HG02884 (cell line): ENCODE results near the gene XDH.

ENCODE experiments used
- ATAC-seq: cut with Tn5 transposase; IDR thresholded peaks from one replicate; pipeline ENCODE4 v1.9.1; 2021; ENCODE audit warnings: mild to moderate bottlenecking, moderate library complexity; ENCODE audit not compliant: unreplicated experiment

XDH gene

DNA sequence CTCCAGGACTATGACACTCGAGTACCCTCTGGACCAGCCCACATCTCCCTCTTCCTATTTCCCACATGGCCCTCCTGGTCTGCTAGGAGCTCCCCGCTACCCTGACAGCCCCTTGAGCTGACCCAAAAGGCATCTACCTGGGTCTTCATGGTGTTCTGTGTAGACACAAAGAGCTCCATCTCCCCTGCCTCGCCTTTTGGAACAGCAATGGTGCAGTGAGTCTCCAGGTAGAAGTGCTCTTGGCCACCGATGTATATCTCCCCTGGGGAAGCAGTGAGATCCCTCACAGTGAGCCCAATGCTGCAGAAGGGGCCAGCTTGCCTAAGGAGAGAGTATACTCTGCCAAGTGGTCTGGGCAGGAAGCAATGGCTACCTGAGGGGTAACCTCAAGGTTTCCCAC, 47.8 kb downstream of the XDH start:
- no peak for ATAC-seq

DNA sequence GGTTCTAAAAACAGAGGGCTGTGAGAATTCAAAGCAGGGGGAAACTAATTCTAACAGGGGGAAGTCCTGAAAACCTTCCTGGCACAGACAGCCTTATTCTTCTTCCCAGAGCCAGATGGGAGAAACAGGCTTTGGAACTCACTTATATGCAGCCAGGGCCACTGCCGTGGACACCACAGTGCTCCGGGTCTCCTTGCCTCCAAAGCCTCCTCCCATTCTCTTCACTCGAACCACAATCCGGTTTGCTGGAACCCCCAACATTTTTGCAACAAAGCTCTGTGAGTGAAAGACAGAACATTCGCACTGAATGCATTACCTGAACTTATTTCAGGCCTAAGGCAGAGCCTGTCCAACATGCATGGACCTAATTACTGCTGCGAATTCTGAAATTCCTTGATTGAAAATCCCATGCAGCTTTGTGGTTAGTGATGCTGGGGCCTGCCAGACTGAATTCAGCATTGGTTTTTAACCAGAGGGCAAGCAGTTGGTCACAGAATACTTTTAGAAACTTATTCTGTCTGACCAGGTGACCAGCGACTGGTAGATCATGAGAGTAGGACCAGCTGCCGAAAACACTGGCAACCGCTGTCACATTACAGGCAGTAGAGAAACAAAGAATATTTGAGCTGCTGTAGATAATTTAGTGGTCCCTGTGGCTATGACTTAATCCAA, 48.6 kb downstream of the XDH start:
- no peak for ATAC-seq

DNA sequence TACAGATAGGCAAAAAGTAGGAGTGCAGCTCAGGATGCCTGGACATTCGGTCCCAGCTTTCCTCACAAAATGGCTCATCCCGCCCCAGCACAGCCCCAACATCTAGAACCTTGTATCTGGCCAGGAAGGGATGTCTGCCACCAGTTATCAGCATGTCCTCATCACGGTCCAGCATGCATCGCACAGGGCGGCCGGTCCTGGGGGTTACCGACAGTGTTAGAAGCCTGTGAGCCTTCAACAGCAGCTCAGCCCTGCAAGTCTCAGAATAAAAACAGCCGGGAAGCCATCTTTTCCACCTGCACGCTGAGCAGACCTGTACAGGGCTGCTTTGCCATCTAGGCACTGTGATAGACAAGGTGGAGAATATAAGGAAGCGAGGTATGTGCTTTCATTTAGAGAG, 49.2 kb downstream of the XDH start:
- ATAC-seq: no peak

DNA sequence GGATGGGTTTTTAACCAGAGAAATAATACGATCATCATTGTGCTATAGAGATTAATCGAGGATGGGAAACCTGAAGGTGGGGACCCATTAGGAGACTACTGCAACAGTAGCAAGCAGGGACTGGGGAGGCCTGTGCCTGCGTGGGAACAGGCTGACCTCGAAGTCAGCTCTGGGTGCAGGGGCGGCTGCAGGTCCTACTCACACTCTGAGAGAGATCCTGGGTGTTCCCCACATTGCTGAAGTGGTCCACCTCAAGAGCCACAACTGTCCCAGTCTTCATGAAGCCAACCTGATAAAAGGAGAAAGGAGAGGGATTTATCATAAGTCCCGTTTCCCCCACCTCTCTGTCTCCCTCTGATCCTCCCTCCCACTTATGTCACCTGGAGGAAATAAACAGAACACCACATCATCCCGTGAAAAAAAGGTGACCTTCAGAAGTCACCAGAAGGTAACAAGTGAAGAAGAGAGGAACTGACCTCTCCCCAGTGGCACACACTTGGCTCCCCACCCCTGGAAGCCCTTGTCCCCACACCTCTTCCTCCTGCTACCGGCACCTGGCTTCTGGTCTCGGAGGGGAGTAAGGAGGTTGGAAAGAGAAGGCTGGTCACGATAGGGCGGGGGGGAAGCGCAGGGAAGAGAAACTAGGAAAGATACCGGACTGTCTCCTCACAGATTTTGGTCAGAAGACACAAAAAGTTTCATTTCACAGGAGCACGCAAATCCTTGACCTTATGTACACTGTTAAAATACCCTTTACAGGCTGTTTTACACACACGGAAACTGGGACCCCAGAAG, 50.4 kb downstream of the XDH start:
- ATAC-seq: no peak

DNA sequence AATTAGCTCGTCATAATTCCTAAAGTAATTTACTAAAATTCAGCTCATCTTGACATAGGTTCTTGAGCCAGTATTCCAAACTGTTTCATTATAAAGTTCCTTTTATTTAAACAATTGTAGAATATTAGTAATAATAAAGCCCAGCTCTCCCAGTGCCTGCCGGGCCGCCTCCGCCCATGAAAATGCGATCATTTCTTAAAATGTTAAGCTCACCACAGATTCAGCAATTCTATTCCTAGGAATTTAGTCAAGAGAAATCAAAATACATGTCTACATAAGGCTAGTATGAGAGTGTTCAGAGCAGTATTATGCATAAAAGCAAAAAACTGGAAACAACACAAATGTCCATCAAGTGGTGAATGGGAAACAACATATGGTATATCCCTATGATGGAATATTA, 52.0 kb downstream of the XDH start:
- ATAC-seq: no peak

DNA sequence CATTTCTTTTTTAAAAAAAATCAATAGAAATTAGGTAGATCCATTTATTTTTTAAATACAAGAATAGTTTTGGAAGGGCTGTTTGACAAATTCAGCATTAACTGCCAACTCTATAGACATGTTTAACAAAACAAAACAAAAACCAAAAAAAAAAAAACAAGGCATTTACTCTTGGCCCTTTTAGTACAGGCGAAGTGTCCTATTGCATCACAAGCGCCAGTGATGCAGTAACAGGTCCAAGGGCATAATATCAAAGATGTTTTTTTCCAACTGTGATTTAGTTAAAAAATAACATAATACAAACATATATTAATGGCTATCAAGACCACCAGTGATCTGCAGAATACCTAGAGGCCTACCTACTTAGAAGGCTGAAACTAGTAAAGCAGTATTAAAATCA, 55.3 kb downstream of the XDH start:
- no peak for ATAC-seq

DNA sequence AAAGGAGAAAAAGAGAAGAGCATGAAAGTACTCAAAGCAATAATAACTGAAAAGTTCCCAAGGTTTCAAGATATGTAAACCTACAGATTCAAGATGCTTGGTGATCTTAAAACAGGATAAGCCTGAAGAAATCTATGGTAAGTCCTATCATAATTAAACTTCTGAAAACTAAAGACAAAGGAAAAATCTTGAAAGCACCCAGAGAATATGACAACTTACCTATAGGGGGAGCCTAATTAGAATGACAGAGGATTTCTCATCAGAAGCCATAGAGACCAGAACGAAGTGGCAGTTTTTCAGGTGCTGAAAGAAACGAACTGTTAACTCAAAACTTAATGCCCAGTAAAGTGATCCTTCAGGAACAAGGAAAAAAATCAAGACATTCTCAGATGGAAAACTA, 59.7 kb downstream of the XDH start:
- no peak for ATAC-seq

DNA sequence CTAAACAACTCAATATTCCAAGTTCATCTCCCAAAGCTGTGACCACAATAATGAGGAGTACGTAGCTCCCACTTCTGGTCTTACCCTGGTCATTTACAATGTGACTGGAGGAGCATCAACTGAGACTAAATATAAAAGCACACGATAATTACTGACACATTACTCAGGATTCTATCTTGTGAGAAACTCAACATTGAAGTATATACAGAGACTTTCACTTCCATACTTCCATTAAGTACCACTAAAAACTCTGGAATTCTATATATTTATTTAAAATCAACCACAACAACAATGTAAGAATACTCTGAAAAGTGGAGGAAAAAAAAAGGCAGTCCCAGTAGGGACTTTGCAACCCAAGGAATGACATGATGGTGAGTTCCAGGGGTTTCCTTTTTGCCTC, 61.4 kb downstream of the XDH start:
- no peak for ATAC-seq

DNA sequence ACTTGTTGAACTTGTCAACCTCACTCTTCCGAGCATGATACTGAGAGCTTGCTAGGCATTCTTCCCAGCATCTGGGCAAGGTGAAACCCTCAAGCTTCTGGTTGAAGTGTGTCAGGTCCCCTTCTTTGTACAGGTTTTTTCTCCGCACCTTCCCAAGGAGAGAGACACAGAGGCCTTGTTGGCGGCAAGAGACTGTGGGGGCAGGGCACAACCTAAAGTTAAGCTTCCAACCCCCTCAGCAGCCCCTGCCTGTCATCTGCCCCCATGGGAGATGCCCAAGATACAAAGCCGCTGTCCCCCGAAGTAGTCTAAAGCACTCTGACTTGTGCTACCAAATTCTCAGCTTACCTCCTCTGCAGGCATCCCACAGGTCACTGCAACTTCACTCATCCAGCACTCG, 64.9 kb downstream of the XDH start:
- ATAC-seq: no peak

DNA sequence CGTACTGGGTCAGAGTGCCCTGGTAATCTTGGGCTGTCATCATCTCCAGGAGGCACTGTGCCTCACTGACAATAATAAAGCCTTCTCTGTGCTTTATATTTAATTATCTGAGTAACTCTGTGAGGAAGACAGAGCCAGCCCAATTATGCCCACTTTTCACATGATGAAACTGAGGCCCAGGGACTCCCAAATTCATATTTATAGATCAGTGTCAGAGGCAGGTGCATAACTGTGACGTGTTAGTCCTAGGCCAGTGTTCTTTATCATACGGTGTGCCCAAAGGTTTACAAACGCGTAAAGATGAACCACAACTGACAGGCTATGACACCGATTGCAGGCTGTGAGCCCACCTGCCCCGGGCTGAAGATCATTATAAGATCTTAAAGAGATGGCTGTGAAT, 65.4 kb downstream of the XDH start:
- ATAC-seq: no peak

DNA sequence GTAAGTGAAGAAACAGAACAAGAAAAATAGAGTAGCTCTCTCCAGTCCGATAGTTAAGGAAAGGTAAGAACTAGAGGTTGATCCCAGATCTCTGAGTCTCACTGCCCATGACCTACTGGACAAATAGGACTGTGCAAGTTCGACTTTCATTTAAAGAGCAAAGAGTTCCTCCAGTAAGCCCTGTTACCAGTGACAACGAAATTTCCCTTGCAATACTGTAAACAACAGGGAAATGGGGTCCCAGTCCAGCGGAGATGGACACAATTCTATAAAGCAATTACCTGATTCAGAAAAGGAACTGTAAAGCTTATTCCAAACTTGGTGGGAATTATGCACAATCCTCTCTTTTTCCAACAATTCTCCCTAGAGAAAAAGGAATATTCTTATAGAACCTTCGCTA, 65.9 kb downstream of the XDH start:
- ATAC-seq: no peak

DNA sequence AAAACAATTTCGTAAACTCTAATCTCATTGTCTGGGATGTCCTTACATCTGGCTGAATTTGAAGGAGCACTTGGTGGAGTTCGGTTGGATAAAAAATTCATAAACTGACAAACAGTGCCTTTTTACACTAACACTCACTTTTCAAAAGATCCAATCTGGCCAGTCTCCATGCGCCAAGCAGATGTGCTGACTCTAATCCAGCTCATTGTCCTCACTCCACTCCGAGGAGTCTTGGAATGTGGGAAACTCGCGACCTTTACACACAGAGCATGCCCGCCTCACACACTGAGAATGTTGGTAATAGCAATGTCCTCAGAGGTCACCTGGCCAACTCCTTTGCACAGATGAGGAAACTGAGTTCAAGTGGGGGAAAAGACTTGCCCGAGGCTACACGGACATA, 66.8 kb downstream of the XDH start:
- no peak for ATAC-seq

DNA sequence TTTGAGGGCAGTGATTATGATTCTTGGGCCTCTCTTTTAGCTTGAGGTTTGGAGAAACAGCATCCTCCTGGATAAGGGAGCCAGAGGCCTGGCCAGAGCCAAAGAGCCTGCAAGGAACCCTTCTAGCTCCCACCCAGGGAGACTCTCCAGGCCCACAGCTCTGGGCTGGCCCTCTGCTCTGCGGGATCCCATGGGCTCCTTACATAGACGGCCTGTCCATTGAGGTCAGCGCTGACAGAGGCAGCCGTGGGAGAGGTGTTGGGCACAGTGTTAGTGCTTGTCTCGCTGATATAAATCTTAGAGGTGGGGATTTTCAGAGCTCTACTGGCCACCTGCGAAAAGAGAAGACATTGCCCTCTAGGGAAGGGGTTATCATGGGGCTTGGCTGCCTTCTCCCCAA, 67.2 kb downstream of the XDH start:
- ATAC-seq: no peak

DNA sequence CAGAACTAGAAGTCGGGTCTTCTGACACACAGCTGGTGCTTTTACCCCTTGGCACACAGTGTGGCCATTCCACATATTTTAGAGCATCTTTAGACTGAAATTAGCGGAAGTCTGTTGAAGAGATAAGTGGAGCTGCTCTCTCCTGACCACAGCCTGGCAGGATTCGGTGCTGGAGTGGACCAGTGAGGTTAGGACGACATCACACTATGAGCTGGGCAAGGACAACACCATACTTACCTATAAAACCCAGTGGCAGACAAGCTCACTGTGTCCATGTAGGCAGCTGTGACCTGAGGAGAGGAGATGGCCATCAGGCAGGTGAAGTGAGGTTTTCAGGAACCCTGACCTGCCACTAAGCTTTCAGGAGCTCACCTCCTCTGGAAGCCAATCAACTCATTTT, 70.1 kb downstream of the XDH start:
- ATAC-seq: no peak

DNA sequence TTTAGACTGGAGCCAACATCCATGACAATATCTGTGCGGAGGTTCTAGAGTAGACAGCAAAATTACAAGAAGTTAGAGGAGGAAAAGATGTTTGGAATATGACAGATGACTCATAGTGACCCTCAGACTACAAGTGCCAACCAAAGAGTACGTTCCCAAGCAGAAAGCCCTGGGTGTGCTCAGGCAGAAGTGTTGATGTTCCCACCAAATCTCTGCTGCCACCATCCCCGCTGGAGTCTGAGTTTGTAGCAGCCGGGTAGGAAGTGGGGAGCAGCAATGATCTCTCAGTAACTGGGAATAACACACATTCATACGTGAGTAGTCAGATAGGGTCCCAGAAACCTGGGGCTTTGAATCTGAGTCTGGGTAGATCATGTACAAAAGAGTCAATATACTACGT, 73.2 kb downstream of the XDH start:
- ATAC-seq: no peak

DNA sequence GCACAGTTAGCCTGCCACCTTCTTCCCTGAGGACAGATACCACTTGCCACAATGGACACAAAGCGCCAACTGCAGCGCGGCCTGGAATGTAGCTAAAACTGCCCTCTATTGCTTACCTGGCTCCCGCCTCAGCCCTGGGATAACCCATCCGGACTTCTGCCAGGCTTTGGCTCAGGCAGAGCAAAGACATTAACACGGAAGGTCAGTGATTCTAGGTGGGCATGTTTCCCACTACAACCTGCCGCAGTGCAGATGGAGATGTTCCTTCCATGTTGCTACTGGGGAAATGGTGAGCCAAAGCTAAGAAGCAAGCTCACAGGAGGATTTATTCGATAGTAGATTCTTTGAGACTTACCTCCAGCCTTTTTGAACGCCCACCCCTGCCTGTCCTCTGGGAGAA, 74.8 kb downstream of the XDH start:
- no peak for ATAC-seq

DNA sequence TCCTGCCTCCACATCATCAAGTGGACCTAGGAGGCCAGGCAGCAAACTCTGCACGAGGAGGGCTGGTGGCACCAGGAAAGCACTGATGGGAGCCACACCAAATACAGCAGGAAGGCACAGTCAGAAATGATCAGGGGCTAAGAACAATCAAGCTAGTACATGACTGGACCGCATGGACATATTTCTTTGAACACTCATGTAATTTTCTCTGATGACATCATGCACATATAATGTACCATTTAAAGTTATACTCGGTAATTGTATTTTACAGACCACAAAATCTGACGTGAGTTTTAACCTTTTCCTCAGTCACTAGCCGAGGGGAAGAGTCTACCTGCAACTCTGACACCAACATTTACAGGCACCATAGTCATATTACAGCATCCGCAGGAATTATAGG, 76.7 kb downstream of the XDH start:
- ATAC-seq: no peak

DNA sequence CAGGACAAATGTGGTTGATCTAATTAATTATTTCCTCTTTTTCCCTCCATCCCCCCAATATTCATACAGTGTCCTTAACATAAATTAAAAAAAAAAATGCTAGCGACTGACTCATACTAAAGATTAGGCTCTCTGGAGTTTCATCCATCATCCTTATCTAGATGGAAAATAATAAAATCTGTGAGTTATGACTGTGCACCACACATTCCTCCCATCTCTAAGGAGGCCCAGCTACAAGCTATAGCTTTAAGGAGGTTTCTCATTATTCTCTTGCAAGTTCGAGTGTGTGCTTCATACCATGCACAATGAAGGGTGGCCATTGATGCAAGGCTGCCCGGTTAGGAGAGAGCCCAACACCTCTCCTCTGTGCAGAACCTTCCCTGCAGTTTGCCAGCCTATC, 77.3 kb downstream of the XDH start:
- ATAC-seq: no peak

DNA sequence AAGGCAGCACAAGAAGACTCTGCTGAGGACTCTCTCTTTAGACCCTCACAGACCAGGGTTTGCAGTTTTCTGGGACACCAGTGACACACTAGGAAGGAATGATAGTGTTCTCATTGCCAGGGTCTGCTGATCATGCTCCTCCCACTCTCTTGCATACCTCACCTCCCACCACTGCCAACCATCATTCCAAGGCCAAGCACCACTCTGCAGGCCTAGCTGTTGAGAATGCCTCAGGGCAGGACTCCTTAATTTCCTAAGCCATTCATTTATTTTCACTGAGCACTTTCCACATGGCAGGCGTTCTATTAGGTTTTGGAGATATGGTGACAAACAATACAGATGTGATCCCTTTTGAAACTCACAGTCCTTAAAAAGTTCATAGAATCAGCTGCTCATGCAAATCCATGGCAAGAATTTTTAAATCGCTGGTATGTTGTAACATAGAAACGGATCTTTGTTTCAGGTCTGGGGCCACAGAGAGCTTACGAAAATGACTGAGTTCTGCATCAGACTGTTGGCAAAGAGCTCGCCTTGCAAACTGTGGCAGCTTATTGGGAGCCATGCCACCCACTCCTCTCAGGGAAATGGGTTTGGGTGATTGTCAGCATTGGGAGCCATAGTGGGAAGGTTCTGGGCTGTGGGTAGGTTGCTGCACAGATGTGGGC, 78.5 kb downstream of the XDH start:
- ATAC-seq: no peak

DNA sequence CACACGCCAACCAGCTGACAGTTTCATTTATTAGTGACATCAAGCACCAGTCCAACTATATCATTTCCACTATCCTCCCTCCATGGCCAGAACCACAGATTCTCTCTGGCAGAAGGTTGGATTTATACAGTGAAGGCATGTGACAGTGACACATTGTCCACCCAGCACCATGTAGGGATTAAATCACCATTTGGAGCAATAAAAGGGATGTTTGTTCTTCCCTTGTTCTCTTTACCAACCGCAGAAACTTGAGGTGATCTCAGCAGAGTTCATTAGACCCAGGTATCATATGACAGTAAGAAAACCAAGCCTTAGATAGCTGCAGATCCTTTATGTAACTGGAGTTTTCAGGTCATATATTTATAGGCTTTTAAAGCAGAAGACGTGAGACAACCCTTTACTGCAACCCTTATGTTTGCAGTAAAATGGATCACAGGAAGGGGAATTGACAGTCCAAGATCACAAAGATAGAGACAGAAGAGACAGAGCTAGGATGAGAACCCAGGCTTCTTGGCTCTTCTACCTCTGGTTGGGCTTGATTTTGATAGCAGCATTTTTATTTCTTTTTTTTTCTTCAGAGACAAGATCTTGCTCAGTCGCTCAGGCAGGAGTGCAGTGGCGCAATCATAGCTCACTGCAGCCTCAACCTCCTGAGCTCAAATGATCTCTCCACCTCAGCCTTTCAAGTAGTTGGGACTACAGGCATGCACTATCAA, 80.1 kb downstream of the XDH start:
- no peak for ATAC-seq

DNA sequence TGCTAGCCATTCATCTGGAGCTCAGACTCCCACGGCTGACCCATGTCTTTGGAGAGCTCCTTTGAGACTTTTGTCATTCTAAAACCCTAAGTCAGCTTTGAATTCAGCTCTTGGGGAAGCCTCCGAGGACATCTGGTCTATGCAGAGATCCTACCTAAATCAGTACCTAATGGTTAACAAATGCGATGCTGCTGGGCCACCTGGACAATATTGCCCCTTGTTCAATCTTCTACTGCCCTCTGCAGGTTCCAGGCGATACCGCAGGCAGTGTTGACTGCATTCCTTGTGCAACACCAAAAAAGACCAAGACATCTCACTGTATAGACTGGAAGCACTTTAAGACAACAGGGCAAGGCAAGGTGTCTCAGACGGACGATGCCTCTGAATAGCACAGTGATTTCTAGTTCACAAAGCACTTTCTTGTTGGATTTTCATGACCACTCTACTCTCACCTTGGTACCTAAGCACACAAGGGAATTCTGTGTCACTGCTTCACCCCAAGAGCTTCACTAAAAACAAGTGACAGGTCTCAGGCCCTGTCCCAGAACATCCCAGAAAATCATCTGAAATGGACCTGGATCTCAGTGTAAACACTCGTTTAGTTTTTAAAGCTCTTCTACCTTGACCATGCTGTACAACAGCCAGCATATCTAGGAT, 80.9 kb downstream of the XDH start:
- ATAC-seq: peak; percentile 92
